Neutrophil (primary cell): Measurements from ENCODE around the gene DEK.

Source experiments
- H3K27ac ChIP-seq: fragments of 200-600 bp; sonication (generic); 2 replicates; pipeline ENCODE4 v1.5.1; 2016; ENCODE audit warnings: mild to moderate bottlenecking, moderate library complexity
- H3K27me3 ChIP-seq: fragments of 200-600 bp; sonication (generic); 2 replicates; pipeline ENCODE4 v1.6.0; 2016; ENCODE audit warnings: mild to moderate bottlenecking
- H3K36me3 ChIP-seq: fragments of 200-600 bp; sonication (generic); 2 replicates; pipeline ENCODE4 v1.5.1; 2017
- H3K4me1 ChIP-seq, 2 experiments: fragments of 200-600 bp in 1 of 2; sonication (generic) in 1 of 2; 1 replicate in 1 of 2; 2 replicates in 1 of 2; pipeline versions ENCODE4 v1.5.1 to v1.6.1; 2013 to 2016; ENCODE audit warnings: low read depth in 1 of 2, low read length in 1 of 2, mild to moderate bottlenecking in 1 of 2, moderate library complexity in 1 of 2; ENCODE audit not compliant: control insufficient read depth in 1 of 2, insufficient read depth in 1 of 2
- H3K4me3 ChIP-seq, 2 experiments: fragments of 200-600 bp in 1 of 2; sonication (generic) in 1 of 2; 1 replicate in 1 of 2; 2 replicates in 1 of 2; pipeline ENCODE4 v1.5.1; 2013 to 2016; ENCODE audit warnings: low read depth in 1 of 2, low read length in 1 of 2, mild to moderate bottlenecking in 1 of 2, moderate library complexity in 1 of 2
- H3K9me3 ChIP-seq: fragments of 200-600 bp; sonication (generic); 2 replicates; pipeline ENCODE4 v1.5.1; 2016
- CTCF ChIP-seq: fragments of 200-600 bp; sonication (generic); IDR thresholded peaks from 2 replicates; pipeline ENCODE4 v1.5.1; 2016; ENCODE audit warnings: antibody characterized with exemption

DEK gene

GRCh38 chr6:18247002-18247401 lies 17.3 kb downstream of the DEK start:
- no peak overlapping the region for H3K27ac ChIP-seq
- no peak overlapping the region for H3K4me3 ChIP-seq
- H3K4me1 ChIP-seq = no peaks in the 10 kb centered on the region
- no peaks in the 10 kb centered on the region for H3K9me3 ChIP-seq
- no peaks in the 10 kb centered on the region for H3K27me3 ChIP-seq
- TF ChIP-seq CTCF = no peak
- peaks cover 66% of the 10 kb centered on the region for H3K36me3 ChIP-seq

- no peak overlapping the region for H3K4me3 ChIP-seq
- TF ChIP-seq CTCF = no peak
- no peak overlapping the region for H3K27ac ChIP-seq
- peaks cover 63% of the 10 kb centered on the region for H3K36me3 ChIP-seq
- no peaks in the 10 kb centered on the region for H3K9me3 ChIP-seq
- H3K4me1 ChIP-seq = no peaks in the 10 kb centered on the region
- no peaks in the 10 kb centered on the region for H3K27me3 ChIP-seq
Measured at GRCh38 chr6:18246205-18246604, 18.1 kb downstream of the DEK start.

GRCh38 chr6:18245642-18246041 lies 18.7 kb downstream of the DEK start:
- H3K27ac ChIP-seq = no peak overlapping the region
- peaks cover 58% of the 10 kb centered on the region for H3K36me3 ChIP-seq
- H3K9me3 ChIP-seq = no peaks in the 10 kb centered on the region
- TF ChIP-seq CTCF = no peak
- H3K27me3 ChIP-seq = no peaks in the 10 kb centered on the region
- H3K4me3 ChIP-seq = no peak overlapping the region
- no peaks in the 10 kb centered on the region for H3K4me1 ChIP-seq

DNA sequence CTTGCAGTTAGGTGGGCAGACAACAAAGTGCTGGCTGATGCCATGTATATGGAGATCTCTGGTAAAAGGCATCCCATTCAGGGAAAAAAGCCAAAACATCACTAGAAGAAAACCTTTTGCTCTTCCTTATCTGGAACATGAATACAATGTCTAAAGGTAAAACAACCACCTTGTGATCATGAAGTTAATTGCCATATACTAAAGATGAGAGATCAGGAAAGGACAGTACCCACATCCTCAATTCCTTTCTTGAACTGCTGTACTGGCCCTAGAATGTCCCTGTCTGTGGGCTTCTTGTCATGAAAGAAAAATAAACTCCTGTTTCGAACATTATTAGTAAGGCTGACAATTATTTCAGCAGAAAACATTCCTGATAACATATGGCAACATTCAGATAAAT lies 19.3 kb downstream of the DEK start:
- peaks cover 58% of the 10 kb centered on the region for H3K36me3 ChIP-seq
- TF ChIP-seq CTCF = no peak

DNA sequence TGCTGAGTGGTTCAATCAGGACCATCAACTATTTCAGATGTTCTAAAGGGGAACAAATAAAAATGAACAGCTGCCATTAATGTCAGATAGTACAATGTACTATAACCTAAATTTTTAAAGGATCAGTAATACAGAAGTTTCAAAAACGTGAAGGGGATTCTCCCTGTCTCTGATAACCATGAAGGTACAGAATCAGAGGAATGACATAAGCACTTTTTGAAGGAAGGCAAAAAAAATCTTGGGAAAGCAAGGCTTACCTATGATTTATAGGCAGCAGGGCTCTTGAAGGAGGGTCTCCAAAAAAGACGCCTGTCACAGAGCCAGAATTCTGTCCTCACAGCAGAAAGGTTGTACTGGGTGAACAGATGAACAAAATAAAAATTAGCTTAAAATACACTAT lies 20.1 kb downstream of the DEK start:
- Histone ChIP-seq H3K27ac (no peak overlapping the region), H3K36me3 (peaks cover 51% of the 10 kb centered on the region), H3K27me3 (no peaks in the 10 kb centered on the region)

More for the DNA sequence above, 19.3 kb downstream of the DEK start:
- no peak overlapping the region for H3K4me3 ChIP-seq
- no peaks in the 10 kb centered on the region for H3K27me3 ChIP-seq
- no peaks in the 10 kb centered on the region for H3K4me1 ChIP-seq
- no peak overlapping the region for H3K27ac ChIP-seq
- no peaks in the 10 kb centered on the region for H3K9me3 ChIP-seq

More for the DNA sequence above, 20.1 kb downstream of the DEK start:
- no peak for TF ChIP-seq CTCF
- Histone ChIP-seq H3K4me3 (no peak overlapping the region), H3K9me3 (no peaks in the 10 kb centered on the region), H3K4me1 (no peaks in the 10 kb centered on the region)
